Vagina (tissue), 2 donors: Measurements from ENCODE around the gene TAGLN2. TPM values are rescaled to one million over a fixed set of nuclear protein-coding genes. Genes with fewer than 3 reads are reported as not detected.

Experiments used
- DNase-seq, 2 donors: peaks; one replicate each; pipeline ENCODE4 v3.0.0-alpha.2; 2017; ENCODE audit errors: extremely low spot score in 2 of 2
- H3K27ac ChIP-seq: fragments of 200-600 bp; sonication (generic); one replicate; pipeline ENCODE4 v1.5.1; 2019
- H3K27me3 ChIP-seq: fragments of 200-600 bp; sonication (generic); one replicate; pipeline ENCODE4 v1.5.1; 2019
- H3K36me3 ChIP-seq, 2 donors: fragments of 200-600 bp; sonication (generic); one replicate each; pipeline ENCODE4 v1.5.1; 2017 to 2019
- H3K4me1 ChIP-seq: fragments of 200-600 bp; sonication (generic); one replicate; pipeline ENCODE4 v1.5.1; 2019
- H3K4me3 ChIP-seq, 2 donors: fragments of 200-600 bp; sonication (generic); 1 replicate in 1 of 2; 2 replicates in 1 of 2; pipeline ENCODE4 v1.5.1; 2016 to 2019
- H3K9me3 ChIP-seq: fragments of 200-600 bp; sonication (generic); one replicate; pipeline ENCODE4 v1.5.1; 2019
- POLR2A ChIP-seq, 2 donors: fragments of 450-650 bp; IDR thresholded peaks; one replicate each; pipeline ENCODE4 v1.6.1; 2017; ENCODE audit warnings: antibody characterized with exemption in 2 of 2, mild to moderate bottlenecking in 2 of 2, moderate library complexity in 2 of 2
- POLR2AphosphoS5 ChIP-seq, 2 donors: sonication (generic); formaldehyde crosslinking; IDR thresholded peaks; one replicate each; pipeline ENCODE4 v1.9.0; 2017; ENCODE audit warnings: antibody characterized with exemption in 2 of 2, mild to moderate bottlenecking in 2 of 2, low read depth in 1 of 2; ENCODE audit not compliant: insufficient read depth in 1 of 2
- intact Hi-C: fragments of 100-400 bp; cut with DNase I; formaldehyde crosslinking; loops from one replicate; pipeline ENCODE4 v1.15.1; 2023
- total RNA-seq: library from RNA; depleted of rRNA; stranded (reverse); fragments of >200 nt; gene quantifications from one replicate; pipeline ENCODE4 v1.2.3, GENCODE V29; 2016
- TF ChIP-seq, protein P1 (sequence below), 3 experiments: fragments of 450-650 bp in 2 of 3; fragments of 200-600 bp in 1 of 3; sonication (generic) in 1 of 3; IDR thresholded peaks; one replicate each; pipeline ENCODE4 v1.5.1; 2017 to 2019; ENCODE audit warnings: antibody characterized with exemption in 3 of 3, mild to moderate bottlenecking in 2 of 3, moderate library complexity in 2 of 3

The TAGLN2 gene
- total RNA-seq, 1 donor from 2014 or later = 290 TPM

DNA sequence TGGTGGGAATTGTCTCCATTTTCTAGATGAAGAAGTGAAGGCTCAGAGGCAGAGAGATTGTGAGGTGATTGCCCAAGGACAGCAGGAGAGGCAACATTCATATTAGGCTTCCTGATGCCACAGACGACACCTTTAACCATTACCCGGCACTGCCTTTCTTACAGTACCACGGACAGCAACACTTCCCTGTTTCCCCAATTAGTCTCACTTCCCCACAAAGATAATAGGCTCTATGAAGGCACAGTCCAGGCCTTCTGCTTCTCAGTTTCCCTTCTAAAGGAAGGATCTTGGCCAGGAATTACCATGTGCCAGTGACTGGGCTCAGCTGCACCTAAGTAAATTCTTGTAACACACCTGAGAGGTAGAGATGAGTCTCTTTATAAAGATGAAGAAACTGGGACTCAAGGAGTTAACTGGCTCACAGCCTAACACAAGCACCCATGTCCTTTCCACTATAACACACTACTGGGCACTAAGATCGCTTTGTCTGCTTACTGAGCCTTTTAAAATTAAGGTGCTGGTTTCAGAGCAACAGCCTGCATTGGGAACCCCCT lies 10.5 kb upstream of the TAGLN2 start:
- Histone ChIP-seq H3K9me3 (no peaks in the 10 kb centered on the region), H3K27ac (no peak overlapping the region), H3K4me1 (peaks cover 37% of the 10 kb centered on the region), H3K36me3 (no peaks in the 10 kb centered on the region), H3K4me3 (no peak overlapping the region), H3K27me3 (no peaks in the 10 kb centered on the region)
- DNase-seq = no peak
- intact Hi-C loops = loop anchor here (2.0 kb wide), 1 partner anchor 71 kb away; no protein-coding TSS in a partner anchor
- TF ChIP-seq POLR2AphosphoS5 (IDR thresholded peaks at IDR 0.05; ENCODE audit: insufficient read depth in 1 of 2, low read depth in 1 of 2) (no peak), POLR2A (IDR thresholded peaks at IDR 0.05) (no peak)
- TF ChIP-seq, protein P1, sequence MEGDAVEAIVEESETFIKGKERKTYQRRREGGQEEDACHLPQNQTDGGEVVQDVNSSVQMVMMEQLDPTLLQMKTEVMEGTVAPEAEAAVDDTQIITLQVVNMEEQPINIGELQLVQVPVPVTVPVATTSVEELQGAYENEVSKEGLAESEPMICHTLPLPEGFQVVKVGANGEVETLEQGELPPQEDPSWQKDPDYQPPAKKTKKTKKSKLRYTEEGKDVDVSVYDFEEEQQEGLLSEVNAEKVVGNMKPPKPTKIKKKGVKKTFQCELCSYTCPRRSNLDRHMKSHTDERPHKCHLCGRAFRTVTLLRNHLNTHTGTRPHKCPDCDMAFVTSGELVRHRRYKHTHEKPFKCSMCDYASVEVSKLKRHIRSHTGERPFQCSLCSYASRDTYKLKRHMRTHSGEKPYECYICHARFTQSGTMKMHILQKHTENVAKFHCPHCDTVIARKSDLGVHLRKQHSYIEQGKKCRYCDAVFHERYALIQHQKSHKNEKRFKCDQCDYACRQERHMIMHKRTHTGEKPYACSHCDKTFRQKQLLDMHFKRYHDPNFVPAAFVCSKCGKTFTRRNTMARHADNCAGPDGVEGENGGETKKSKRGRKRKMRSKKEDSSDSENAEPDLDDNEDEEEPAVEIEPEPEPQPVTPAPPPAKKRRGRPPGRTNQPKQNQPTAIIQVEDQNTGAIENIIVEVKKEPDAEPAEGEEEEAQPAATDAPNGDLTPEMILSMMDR (IDR thresholded peaks at IDR 0.05) = no peak

DNA sequence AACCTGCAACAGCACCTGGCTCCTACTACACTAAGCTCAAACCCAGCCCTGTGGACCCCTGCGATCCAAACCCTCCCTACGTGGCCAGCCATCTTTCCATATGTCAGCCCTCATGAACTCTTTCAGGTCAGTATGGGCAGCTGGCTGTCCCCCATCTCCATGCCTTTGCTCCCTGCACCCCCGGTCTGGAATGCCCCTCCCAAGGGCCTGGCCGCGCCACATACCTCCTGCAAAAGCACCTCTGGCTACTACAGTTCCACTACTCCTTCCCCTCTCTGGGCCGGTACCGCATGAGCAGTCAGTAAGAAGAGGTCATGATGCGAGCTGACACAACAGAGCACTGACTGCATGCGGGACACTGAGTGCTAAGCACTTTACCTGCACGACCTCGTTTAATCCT lies 10.0 kb upstream of the TAGLN2 start:
- H3K9me3 ChIP-seq = no peaks in the 10 kb centered on the region
- H3K27me3 ChIP-seq = no peaks in the 10 kb centered on the region
- TF ChIP-seq POLR2AphosphoS5 (IDR thresholded peaks at IDR 0.05; ENCODE audit: insufficient read depth in 1 of 2, low read depth in 1 of 2) (no peak), POLR2A (IDR thresholded peaks at IDR 0.05) (no peak)
- TF ChIP-seq, protein P1 (IDR thresholded peaks at IDR 0.05) = no peak
- H3K36me3 ChIP-seq = no peaks in the 10 kb centered on the region
- peaks cover 37% of the 10 kb centered on the region for H3K4me1 ChIP-seq
- no peak overlapping the region for H3K4me3 ChIP-seq
- H3K27ac ChIP-seq = no peak overlapping the region
- intact Hi-C loops = no loop called here
- no peak for DNase-seq

DNA sequence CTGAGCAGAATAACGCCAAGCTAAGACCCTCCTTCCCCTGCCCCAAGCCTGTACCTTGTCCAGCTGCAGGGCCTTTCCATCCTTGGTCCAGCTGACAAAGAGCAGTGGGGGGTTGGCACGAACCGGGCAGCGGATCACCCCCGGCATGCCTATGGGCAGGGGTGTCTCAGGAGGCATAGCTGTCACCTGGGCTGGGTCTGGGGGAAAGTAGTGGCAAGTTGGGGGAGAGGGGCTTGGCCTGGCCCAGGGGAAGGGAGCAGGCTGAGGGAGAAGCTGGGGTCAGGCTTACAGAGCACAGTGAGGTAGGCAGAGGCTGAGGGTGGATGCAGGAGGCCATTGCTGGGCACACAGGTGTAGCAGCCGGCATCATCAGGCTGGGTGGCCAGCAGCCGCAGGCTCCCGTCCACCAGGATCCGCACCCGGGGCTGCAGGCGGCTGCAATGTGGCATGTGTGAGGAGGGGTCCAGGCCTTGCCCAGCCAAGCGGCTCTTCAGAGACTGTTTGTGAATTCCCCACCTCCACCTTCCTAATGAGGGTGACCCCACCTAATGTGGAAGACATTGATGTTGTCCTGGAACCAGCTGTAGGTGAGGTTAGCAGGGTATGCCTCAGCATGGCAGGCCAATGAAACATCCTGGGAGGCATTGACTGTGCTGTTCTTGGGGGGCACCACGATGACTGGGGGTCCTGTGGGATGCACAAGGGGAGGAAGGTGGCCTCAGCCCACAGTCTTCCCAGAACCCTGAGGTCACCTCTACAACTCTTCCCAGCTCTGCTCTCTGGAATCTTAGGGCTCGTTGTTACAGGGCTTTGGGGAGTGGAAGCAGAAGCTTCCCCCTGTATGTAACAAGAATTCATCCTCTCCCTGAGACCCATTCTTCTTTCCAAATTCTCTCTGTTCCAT lies 9.1 kb upstream of the TAGLN2 start:
- intact Hi-C loops = no loop called here
- Histone ChIP-seq H3K9me3 (no peaks in the 10 kb centered on the region), H3K27me3 (no peaks in the 10 kb centered on the region), H3K4me3 (no peak overlapping the region), H3K4me1 (peaks cover 37% of the 10 kb centered on the region), H3K27ac (no peak overlapping the region), H3K36me3 (no peaks in the 10 kb centered on the region)
- no peak for DNase-seq
- TF ChIP-seq POLR2AphosphoS5 (IDR thresholded peaks at IDR 0.05; ENCODE audit: insufficient read depth in 1 of 2, low read depth in 1 of 2) = no peak
- no peak for TF ChIP-seq POLR2A (IDR thresholded peaks at IDR 0.05)
- TF ChIP-seq, protein P1 (IDR thresholded peaks at IDR 0.05) = no peak

DNA sequence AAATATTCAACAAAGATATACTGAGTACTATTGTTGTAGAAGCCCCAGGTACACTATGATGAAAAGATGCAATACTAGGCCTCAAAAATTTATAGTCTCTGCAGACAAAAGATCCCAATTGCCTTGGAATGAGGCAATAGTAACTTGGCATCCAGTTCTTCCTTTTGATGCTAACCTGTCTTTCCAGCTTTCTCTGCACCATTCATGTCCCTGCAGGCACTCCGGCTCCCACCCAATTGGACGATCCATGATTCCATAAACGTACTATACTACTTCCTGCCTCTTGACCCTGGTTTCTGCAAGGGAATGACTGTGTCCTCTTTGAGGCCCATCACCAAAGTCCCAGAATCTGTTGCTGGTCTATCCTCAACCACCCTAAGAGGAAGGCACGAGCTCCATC lies 8.0 kb upstream of the TAGLN2 start:
- Histone ChIP-seq H3K36me3 (no peaks in the 10 kb centered on the region), H3K9me3 (no peaks in the 10 kb centered on the region), H3K4me1 (peaks cover 36% of the 10 kb centered on the region), H3K27ac (no peak overlapping the region), H3K27me3 (no peaks in the 10 kb centered on the region), H3K4me3 (no peak overlapping the region)
- no peak for DNase-seq
- intact Hi-C loops = no loop called here
- TF ChIP-seq, protein P1 (IDR thresholded peaks at IDR 0.05) = no peak
- TF ChIP-seq POLR2AphosphoS5 (IDR thresholded peaks at IDR 0.05; ENCODE audit: insufficient read depth in 1 of 2, low read depth in 1 of 2) (no peak), POLR2A (IDR thresholded peaks at IDR 0.05) (no peak)
